Calu3 (cell line): ENCODE data around the gene FCER2. TPM values are rescaled to one million over a fixed set of nuclear protein-coding genes. Genes with fewer than 3 reads are reported as not detected.

Source experiments
- BruUV-seq: library from RNA; stranded (reverse); fragments of 400-500 nt; replicated peaks from 2 replicates; lab custom pipeline; 2021; lab: Mats Ljungman, UMichigan
- CTCF ChIA-PET: fragments of 300-600 bp; sonication (Branson Sonifier 250); formaldehyde crosslinking; loops from one replicate; lab custom pipeline; 2022; ENCODE audit warnings: antibody characterized with exemption; lab: Charles Lee
- DNase-seq: peaks from one replicate; pipeline ENCODE4 v3.0.0; 2022
- H3K27ac Mint-ChIP-seq: one replicate; pipeline ENCODE4 v1.8.0; 2022; ENCODE audit warnings: mixed read lengths; ENCODE audit not compliant: unreplicated experiment
- H3K27me3 Mint-ChIP-seq: one replicate; pipeline ENCODE4 v1.8.0; 2022; ENCODE audit warnings: mixed read lengths; ENCODE audit not compliant: unreplicated experiment
- H3K36me3 Mint-ChIP-seq: one replicate; pipeline ENCODE4 v1.8.0; 2022; ENCODE audit warnings: mild to moderate bottlenecking, moderate library complexity, mixed read lengths; ENCODE audit not compliant: insufficient read depth, unreplicated experiment
- H3K4me1 Mint-ChIP-seq: one replicate; pipeline ENCODE4 v1.8.0; 2022; ENCODE audit warnings: mild to moderate bottlenecking, low read depth, mixed read lengths; ENCODE audit not compliant: unreplicated experiment
- H3K4me3 Mint-ChIP-seq: one replicate; pipeline ENCODE4 v1.8.0; 2022; ENCODE audit warnings: mild to moderate bottlenecking, low read depth, moderate library complexity, mixed read lengths; ENCODE audit not compliant: unreplicated experiment
- H3K9me3 Mint-ChIP-seq: one replicate; pipeline ENCODE4 v1.8.0; 2022; ENCODE audit warnings: low read depth, mixed read lengths; ENCODE audit not compliant: unreplicated experiment
- intact Hi-C: fragments of 100-400 bp; cut with micrococcal nuclease; formaldehyde crosslinking; loops from one replicate; pipeline ENCODE4 v1.10.0; 2022; ENCODE audit not compliant: unreplicated experiment
- total RNA-seq: library from RNA; stranded (reverse); gene quantifications from 2 replicates; pipeline ENCODE4 v1.2.3, GENCODE V29; 2022
- TF ChIP-seq, protein P1 (sequence below): fragments of 200-600 bp; IDR thresholded peaks from one replicate; pipeline ENCODE4 v1.8.0; 2022; ENCODE audit warnings: antibody characterized with exemption; ENCODE audit not compliant: unreplicated experiment

The FCER2 gene
- total RNA-seq, 1 experiment from 2014 or later, result not detected

DNA sequence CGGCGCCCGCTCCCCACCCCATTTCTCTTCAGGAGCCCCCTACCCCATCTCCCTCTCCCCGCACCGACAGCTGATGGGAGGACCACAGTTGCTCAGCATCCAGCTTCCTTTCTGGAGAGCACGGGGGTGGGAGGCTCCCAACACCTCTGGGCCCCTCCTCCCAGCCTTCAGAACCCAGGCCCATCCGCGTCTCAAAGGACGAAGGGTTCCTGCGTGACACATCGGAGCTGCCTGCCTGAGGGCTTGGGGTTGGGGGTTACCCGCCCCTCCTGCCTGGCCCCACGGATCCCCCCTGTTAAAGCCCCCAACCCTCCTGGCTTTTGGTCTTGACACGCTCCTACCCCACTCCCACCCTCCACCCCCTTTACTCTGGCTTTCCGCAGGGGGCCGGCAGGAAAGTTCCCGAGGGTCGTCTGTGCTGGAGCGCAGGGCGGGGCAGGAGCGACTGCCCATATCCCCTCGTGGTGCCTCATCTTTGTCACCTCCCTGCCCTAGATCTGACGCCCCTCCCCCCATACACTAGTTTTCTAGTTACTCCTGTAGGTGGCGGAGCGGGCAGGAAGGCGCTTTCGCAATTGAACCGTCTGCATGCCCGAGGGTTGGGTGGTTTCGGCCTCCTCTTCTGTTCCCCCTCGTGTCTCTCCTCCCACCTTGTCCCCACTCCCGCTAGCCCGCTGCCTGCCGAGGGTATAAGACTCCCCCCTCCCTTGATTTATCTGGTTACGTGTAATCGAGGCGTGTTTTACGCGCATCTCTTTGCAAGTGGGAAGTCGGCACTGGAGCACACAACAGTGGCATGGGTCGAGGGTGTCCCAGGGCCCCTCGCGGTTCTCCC, 20.4 kb downstream of the FCER2 start:
- peak overlapping the region; percentile 20 for H3K27ac Mint-ChIP-seq
- CTCF ChIA-PET, result interaction anchor here (0.6 to 2.1 kb wide), 11 partner anchors 30 to 262 kb away, joined by 3 to 51 read pairs (median 4); partner anchors contain the start of genes PET100, TIMM44 and XAB2
- H3K4me1 Mint-ChIP-seq, result peaks cover 8% of the 10 kb centered on the region
- peak; percentile 59 for DNase-seq
- intact Hi-C loops, result loop anchor here (2.0 kb wide), 2 partner anchors 113 to 117 kb away; no protein-coding TSS in a partner anchor
- no TSS peak for BruUV-seq
- TF ChIP-seq, protein P1, sequence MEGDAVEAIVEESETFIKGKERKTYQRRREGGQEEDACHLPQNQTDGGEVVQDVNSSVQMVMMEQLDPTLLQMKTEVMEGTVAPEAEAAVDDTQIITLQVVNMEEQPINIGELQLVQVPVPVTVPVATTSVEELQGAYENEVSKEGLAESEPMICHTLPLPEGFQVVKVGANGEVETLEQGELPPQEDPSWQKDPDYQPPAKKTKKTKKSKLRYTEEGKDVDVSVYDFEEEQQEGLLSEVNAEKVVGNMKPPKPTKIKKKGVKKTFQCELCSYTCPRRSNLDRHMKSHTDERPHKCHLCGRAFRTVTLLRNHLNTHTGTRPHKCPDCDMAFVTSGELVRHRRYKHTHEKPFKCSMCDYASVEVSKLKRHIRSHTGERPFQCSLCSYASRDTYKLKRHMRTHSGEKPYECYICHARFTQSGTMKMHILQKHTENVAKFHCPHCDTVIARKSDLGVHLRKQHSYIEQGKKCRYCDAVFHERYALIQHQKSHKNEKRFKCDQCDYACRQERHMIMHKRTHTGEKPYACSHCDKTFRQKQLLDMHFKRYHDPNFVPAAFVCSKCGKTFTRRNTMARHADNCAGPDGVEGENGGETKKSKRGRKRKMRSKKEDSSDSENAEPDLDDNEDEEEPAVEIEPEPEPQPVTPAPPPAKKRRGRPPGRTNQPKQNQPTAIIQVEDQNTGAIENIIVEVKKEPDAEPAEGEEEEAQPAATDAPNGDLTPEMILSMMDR, result no peak
- H3K36me3 Mint-ChIP-seq, result peaks cover 35% of the 10 kb centered on the region
- no peaks in the 10 kb centered on the region for H3K9me3 Mint-ChIP-seq
- peak overlapping the region; percentile 85 for H3K4me3 Mint-ChIP-seq
- H3K27me3 Mint-ChIP-seq, result peaks cover 51% of the 10 kb centered on the region

DNA sequence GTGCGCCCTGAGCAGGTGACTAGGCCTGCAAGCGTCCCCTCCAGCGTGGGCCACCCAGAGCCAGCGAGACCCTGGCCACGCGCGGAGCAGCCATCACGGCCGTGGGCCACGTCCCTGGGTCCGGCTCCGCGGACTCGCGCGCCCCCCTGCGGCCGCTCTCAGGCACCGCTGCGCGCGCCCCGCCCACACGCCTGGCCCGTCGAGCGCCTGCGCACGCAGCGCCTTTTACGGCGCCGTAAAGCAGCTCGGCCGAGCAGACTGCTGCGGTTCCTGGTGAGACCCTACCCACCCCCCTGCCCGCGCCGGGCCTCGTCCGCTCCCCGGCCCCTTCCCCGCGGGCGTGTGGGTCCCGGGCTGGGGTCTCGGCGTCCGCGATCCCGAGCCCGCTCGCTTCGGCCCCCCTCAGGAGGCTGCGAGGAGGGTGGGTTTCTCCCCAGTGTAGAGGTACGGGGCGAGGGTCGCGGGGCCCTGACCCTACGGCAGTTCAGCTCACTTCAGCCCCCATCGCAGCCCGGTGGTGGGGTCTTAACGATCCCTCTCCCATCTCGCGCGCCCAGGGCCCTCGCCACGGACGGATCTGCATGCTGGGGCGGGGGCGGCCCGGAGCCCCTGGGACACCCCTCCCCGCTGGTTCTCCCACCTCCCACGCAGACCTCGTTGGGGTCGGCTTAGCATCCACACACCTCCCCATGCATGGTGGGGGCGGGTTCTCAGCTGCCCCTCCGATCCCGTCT, 21.2 kb downstream of the FCER2 start, which contains the start of gene TRAPPC5:
TSS of gene TRAPPC5 (plus strand) at position 228 of the 734 bp plus-strand sequence. CDS start 1,421 bp downstream, outside the sequence.
- Mint-ChIP-seq H3K27me3 (peaks cover 51% of the 10 kb centered on the region), H3K36me3 (peaks cover 33% of the 10 kb centered on the region), H3K4me1 (peaks cover 7% of the 10 kb centered on the region), H3K9me3 (no peaks in the 10 kb centered on the region), H3K27ac (peak within 1 kb of the TSS; percentile 20), H3K4me3 (peak within 1 kb of the TSS; percentile 85)
- intact Hi-C loops, result loop anchor here (2.0 kb wide), 2 partner anchors 112 to 118 kb away; no protein-coding TSS in a partner anchor
- BruUV-seq, result no TSS peak
- CTCF ChIA-PET, result interaction anchor here (0.6 to 2.1 kb wide), 10 partner anchors 31 to 262 kb away, joined by 3 to 51 read pairs (median 4); partner anchors contain the start of genes PET100, TIMM44 and XAB2
- TF ChIP-seq, protein P1, result peak; percentile 88
- DNase-seq, result peak; percentile 81

DNA sequence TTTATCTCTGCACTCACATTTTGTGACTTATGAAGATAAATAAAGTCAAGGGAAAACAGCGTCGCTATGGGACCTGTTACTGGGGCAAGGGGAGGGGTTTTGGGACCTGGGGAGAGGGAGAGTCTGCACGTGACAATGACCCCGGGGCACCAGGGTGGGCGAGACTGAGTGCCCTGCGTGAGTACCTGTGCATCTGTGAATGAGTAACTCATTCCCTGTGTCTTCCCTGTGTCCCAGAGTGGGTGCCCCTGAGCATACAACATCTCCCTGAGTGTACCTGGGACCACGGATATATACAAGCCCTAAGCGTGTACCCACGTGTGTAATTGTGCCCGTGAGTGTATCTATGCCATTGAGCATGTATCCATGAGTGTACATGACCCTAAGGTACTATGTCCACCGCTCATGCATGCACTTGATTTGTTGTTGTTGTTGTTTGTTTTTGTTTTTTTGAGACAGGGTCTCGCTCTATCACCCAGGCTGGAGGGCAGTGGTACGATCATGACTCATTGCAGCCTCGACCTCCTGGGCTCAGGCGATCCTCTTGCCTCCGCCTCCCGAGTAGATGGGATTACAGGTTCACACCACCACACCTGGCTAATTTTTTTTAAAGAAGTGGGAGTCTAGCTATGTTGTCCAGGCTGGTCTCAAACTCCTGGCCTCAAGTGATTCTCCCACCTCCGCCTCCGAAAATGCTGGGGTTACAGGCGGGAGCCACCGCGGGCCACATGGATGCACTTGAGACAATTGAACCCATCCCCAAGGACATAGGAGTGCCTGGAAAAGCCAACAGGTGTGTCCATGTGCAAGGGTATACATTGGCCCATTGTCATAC, 21.9 kb downstream of the FCER2 start:
- CTCF ChIA-PET, result interaction anchor here (0.8 to 2.1 kb wide), 7 partner anchors 31 to 120 kb away, joined by 3 to 51 read pairs (median 4); partner anchors contain the start of genes PET100 and XAB2
- no peaks in the 10 kb centered on the region for H3K9me3 Mint-ChIP-seq
- DNase-seq, result no peak
- H3K27me3 Mint-ChIP-seq, result peaks cover 48% of the 10 kb centered on the region
- H3K4me1 Mint-ChIP-seq, result no peaks in the 10 kb centered on the region
- peaks cover 25% of the 10 kb centered on the region for H3K36me3 Mint-ChIP-seq
- no peak overlapping the region for H3K27ac Mint-ChIP-seq
- TF ChIP-seq, protein P1, result no peak
- intact Hi-C loops, result loop anchor here (2.0 kb wide), 2 partner anchors 111 to 119 kb away; no protein-coding TSS in a partner anchor
- H3K4me3 Mint-ChIP-seq, result peak overlapping the region; percentile 85
- BruUV-seq, result no TSS peak
